IMR-90 (cell line): ENCODE data around the gene XPC. TPM values are rescaled to one million over a fixed set of nuclear protein-coding genes. Genes with fewer than 3 reads are reported as not detected.

Source experiments
- ATAC-seq: fragments of 200-7000 bp; cut with Tn5 transposase; 2 replicates; pipeline ENCODE4 v1.9.1; 2020; ENCODE audit warnings: low read depth, mild to moderate bottlenecking, moderate library complexity
- BruUV-seq: library from RNA; stranded (reverse); fragments of 400-500 nt; replicated peaks from 2 replicates; lab custom pipeline; 2021; lab: Mats Ljungman, UMichigan
- CTCF ChIA-PET: fragments of 300-600 bp; formaldehyde crosslinking; extraction: SDS; loops from one replicate; lab custom pipeline; 2021; ENCODE audit warnings: antibody characterized with exemption; lab: Yijun Ruan, JAX
- POLR2A ChIA-PET: fragments of 300-600 bp; sonication (Branson Sonifier 250); formaldehyde crosslinking; loops from one replicate; lab custom pipeline; 2022; ENCODE audit warnings: antibody characterized with exemption; ENCODE audit not compliant: unreplicated experiment; lab: Charles Lee
- DNase-seq: peaks from one replicate; pipeline ENCODE4 v3.0.0; 2013
- H2AFZ ChIP-seq: replicated peaks from 2 replicates; pipeline ENCODE3; 2013; ENCODE audit warnings: low read length, mild to moderate bottlenecking; ENCODE audit not compliant: poor library complexity
- H2AK5ac ChIP-seq: 2 replicates; pipeline ENCODE4 v1.6.1; 2013; ENCODE audit warnings: low read depth, low read length, inconsistent platforms
- H2AK9ac ChIP-seq: replicated peaks from 2 replicates; pipeline ENCODE3; 2013; ENCODE audit warnings: mild to moderate bottlenecking, low read depth, low read length, moderate library complexity; ENCODE audit not compliant: poor library complexity
- H2BK120ac ChIP-seq: 2 replicates; pipeline ENCODE4 v1.6.1; 2013; ENCODE audit warnings: low read depth, low read length, inconsistent platforms
- H2BK15ac ChIP-seq: 3 replicates; pipeline ENCODE4 v1.6.1; 2013; ENCODE audit warnings: low read depth, low read length, inconsistent platforms
- H2BK20ac ChIP-seq: 2 replicates; pipeline ENCODE4 v1.6.1; 2013; ENCODE audit warnings: low read depth, mild to moderate bottlenecking, inconsistent platforms, low read length, moderate library complexity
- H2BK5ac ChIP-seq: 2 replicates; pipeline ENCODE4 v1.6.1; 2013; ENCODE audit warnings: mild to moderate bottlenecking, low read depth, low read length, inconsistent platforms; ENCODE audit not compliant: poor library complexity, severe bottlenecking
- H3K14ac ChIP-seq: replicated peaks from 2 replicates; pipeline ENCODE4 v1.6.1; 2013; ENCODE audit warnings: low read depth, low read length, inconsistent platforms
- H3K18ac ChIP-seq: 2 replicates; pipeline ENCODE4 v1.6.1; 2013; ENCODE audit warnings: low read depth, low read length, control low read depth
- H3K23ac ChIP-seq: 2 replicates; pipeline ENCODE4 v1.6.1; 2013; ENCODE audit warnings: low read depth, low read length, inconsistent platforms
- H3K27ac ChIP-seq: 2 replicates; pipeline ENCODE4 v1.5.1; 2013; ENCODE audit warnings: mild to moderate bottlenecking, control low read depth, low read length; ENCODE audit not compliant: insufficient read depth
- H3K27me3 ChIP-seq: 2 replicates; pipeline ENCODE4 v1.6.1; 2013; ENCODE audit warnings: low read length; ENCODE audit not compliant: control insufficient read depth, insufficient read depth
- H3K36me3 ChIP-seq: 2 replicates; pipeline ENCODE4 v1.6.1; 2013; ENCODE audit warnings: low read length, mixed read lengths; ENCODE audit not compliant: control insufficient read depth, insufficient read depth
- H3K4ac ChIP-seq: 2 replicates; pipeline ENCODE4 v1.6.1; 2013; ENCODE audit warnings: low read depth, low read length, inconsistent platforms
- H3K4me1 ChIP-seq: 2 replicates; pipeline ENCODE4 v1.6.1; 2013; ENCODE audit warnings: low read length, mixed read lengths; ENCODE audit not compliant: control insufficient read depth, insufficient read depth
- H3K4me2 ChIP-seq: 2 replicates; pipeline ENCODE4 v1.6.1; 2013; ENCODE audit warnings: low read depth, mild to moderate bottlenecking, control low read depth, low read length, moderate library complexity
- H3K4me3 ChIP-seq: 2 replicates; pipeline ENCODE4 v1.5.1; 2013; ENCODE audit warnings: low read depth, mild to moderate bottlenecking, control low read depth, low read length, moderate library complexity; ENCODE audit not compliant: insufficient read depth
- H3K56ac ChIP-seq: 2 replicates; pipeline ENCODE4 v1.6.1; 2013; ENCODE audit warnings: low read length, inconsistent platforms; ENCODE audit not compliant: insufficient read depth; ENCODE audit errors: extremely low read depth
- H3K79me1 ChIP-seq, 2 experiments: 2 replicates each; pipeline ENCODE4 v1.6.1; 2013; ENCODE audit warnings: low read length in 2 of 2, inconsistent platforms in 1 of 2, low read depth in 1 of 2
- H3K9ac ChIP-seq: 2 replicates; pipeline ENCODE4 v1.6.1; 2013; ENCODE audit warnings: low read depth, low read length, control low read depth
- H3K9me1 ChIP-seq: 2 replicates; pipeline ENCODE4 v1.6.1; 2013; ENCODE audit warnings: low read length, inconsistent platforms; ENCODE audit not compliant: insufficient read depth
- H3K9me3 ChIP-seq: 2 replicates; pipeline ENCODE4 v1.6.1; 2013; ENCODE audit warnings: low read length; ENCODE audit not compliant: control insufficient read depth, insufficient read depth
- H4K20me1 ChIP-seq: 2 replicates; pipeline ENCODE4 v1.6.1; 2013; ENCODE audit warnings: low read length, inconsistent platforms; ENCODE audit not compliant: insufficient read depth
- H4K5ac ChIP-seq: 2 replicates; pipeline ENCODE4 v1.6.1; 2013; ENCODE audit warnings: mild to moderate bottlenecking, low read depth, low read length, control low read depth
- H4K8ac ChIP-seq, 2 experiments: 2 replicates each; pipeline ENCODE4 v1.6.1; 2013; ENCODE audit warnings: low read depth in 2 of 2, low read length in 2 of 2, control low read depth in 1 of 2, inconsistent platforms in 1 of 2
- H4K91ac ChIP-seq: 2 replicates; pipeline ENCODE4 v1.6.1; 2013; ENCODE audit warnings: low read depth, low read length, inconsistent platforms; ENCODE audit not compliant: insufficient read depth
- BHLHE40 ChIP-seq: fragments of 150-350 bp; IDR thresholded peaks from 2 replicates; pipeline ENCODE4 v1.6.1; 2016; ENCODE audit warnings: mild to moderate bottlenecking, low read depth, low read length
- FOS ChIP-seq: fragments of 150-350 bp; IDR thresholded peaks from 2 replicates; pipeline ENCODE4 v1.6.1; 2016; ENCODE audit warnings: low read depth, low read length
- MAZ ChIP-seq: IDR thresholded peaks from 2 replicates; pipeline ENCODE4 v1.6.1; 2012; ENCODE audit warnings: low read depth, mild to moderate bottlenecking, low read length, improper control_type of control experiment, moderate library complexity, borderline replicate concordance
- WGBS, 2 experiments: methylation state at CpG; one replicate each; pipeline versions ENCODE4 v1.1.5 to v1.1.7; 2013; ENCODE audit warnings: missing lambda C conversion rate in 2 of 2; ENCODE audit not compliant: insufficient read length in 1 of 2; ENCODE audit errors: extremely low coverage in 2 of 2; 5-methylcytosine and 5-hydroxymethylcytosine counted together
- dilution Hi-C: fragments of 300-500 bp; cut with HindIII; formaldehyde crosslinking; loops from one replicate; pipeline ENCODE4 v1.14.3; 2018; ENCODE audit warnings: low sequenced_read_pairs; ENCODE audit not compliant: unreplicated experiment
- in situ Hi-C: fragments of 300-500 bp; cut with MboI; formaldehyde crosslinking; loops from 3 replicates; pipeline ENCODE4 v1.14.3; 2019; ENCODE audit warnings: low sequenced_read_pairs, inconsistent platforms, mixed read lengths
- intact Hi-C: fragments of 100-400 bp; cut with micrococcal nuclease; formaldehyde crosslinking; loops from 2 replicates; pipeline ENCODE4 v1.10.0; 2022
- polyA plus RNA-seq, 3 experiments: library from polyadenylated mRNA; depleted of rRNA; stranded (reverse); fragments of >200 nt; gene quantifications; 2 replicates each; pipeline ENCODE4 v1.2.3, GENCODE V29; 2012; ENCODE audit warnings: low replicate concordance in 1 of 3
- total RNA-seq: library from RNA; depleted of rRNA; stranded (reverse); fragments of >200 nt; gene quantifications from 2 replicates; pipeline ENCODE4 v1.2.3, GENCODE V29; 2012
- TF ChIP-seq, protein P1 (sequence below): fragments of 150-350 bp; IDR thresholded peaks from 2 replicates; pipeline ENCODE4 v1.6.1; 2017; ENCODE audit warnings: mild to moderate bottlenecking, antibody characterized with exemption, low read length, low read depth

Gene XPC
- total and polyA plus RNA-seq, 2 of the 4 experiments (the other 2 are of a cell fraction), result 30.9 to 48.8 TPM

DNA sequence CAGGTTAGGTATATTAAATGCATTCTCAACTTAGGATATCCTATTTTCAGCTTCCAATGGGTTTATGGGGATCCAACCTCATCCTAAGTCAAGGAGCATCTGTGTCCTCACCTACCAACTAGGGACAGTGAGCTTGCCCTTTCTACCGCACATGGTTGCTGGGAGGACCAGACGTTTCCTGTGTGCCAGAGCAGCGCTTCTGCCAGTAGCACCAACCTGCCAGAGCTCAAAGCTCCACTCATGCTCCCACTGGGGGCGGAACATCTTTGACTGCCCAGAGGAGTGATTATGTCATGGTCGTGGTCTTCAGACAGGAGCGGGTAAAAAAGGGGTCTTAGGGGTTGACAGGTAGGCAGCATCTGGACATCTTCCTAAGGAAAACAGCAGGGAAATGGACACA, 24.7 kb downstream of the XPC start:
- no peaks in the 10 kb centered on the region; the same call in 1 of the 2 replicates for H3K9me1 ChIP-seq
- no peak overlapping the region for H2BK15ac ChIP-seq
- no peaks in the 10 kb centered on the region for H3K4me1 ChIP-seq
- H3K27me3 ChIP-seq, result no peaks in the 10 kb centered on the region
- no peak overlapping the region for H4K5ac ChIP-seq
- dilution Hi-C loops (no loop called here), in situ Hi-C loops (no loop called here), intact Hi-C loops (no loop called here)
- no peaks in the 10 kb centered on the region for H4K20me1 ChIP-seq
- no peak overlapping the region for H3K56ac ChIP-seq
- no peak overlapping the region for H2AK9ac ChIP-seq
- TF ChIP-seq FOS (no peak), BHLHE40 (no peak), MAZ (no peak)
- TF ChIP-seq, protein P1, sequence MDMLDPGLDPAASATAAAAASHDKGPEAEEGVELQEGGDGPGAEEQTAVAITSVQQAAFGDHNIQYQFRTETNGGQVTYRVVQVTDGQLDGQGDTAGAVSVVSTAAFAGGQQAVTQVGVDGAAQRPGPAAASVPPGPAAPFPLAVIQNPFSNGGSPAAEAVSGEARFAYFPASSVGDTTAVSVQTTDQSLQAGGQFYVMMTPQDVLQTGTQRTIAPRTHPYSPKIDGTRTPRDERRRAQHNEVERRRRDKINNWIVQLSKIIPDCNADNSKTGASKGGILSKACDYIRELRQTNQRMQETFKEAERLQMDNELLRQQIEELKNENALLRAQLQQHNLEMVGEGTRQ, result no peak
- ATAC-seq, result no peak
- H3K14ac ChIP-seq, result no peak overlapping the region
- no peak overlapping the region for H3K4me2 ChIP-seq
- H4K91ac ChIP-seq, result no peak overlapping the region
- no peak overlapping the region for H3K4ac ChIP-seq
- H2BK20ac ChIP-seq, result no peak overlapping the region
- H3K18ac ChIP-seq, result no peak overlapping the region
- no peak overlapping the region for H4K8ac ChIP-seq
- peaks cover 25 to 35% of the 10 kb centered on the region in 2 experiments for H3K79me1 ChIP-seq
- H3K9me3 ChIP-seq, result no peaks in the 10 kb centered on the region
- no peak overlapping the region for H3K9ac ChIP-seq
- no peak overlapping the region for H2AK5ac ChIP-seq
- no peak overlapping the region for H3K23ac ChIP-seq
- ChIA-PET CTCF (no interaction called here), POLR2A (no interaction called here)
- H2BK120ac ChIP-seq, result no peak overlapping the region
- no CpG with 5 or more reads among the region's 6 CpGs for WGBS, 2 experiments
- no peak overlapping the region for H2AFZ ChIP-seq
- no peak overlapping the region for H3K4me3 ChIP-seq
- BruUV-seq, result no TSS peak
- H3K36me3 ChIP-seq, result peaks cover 64% of the 10 kb centered on the region
- no peak overlapping the region for H2BK5ac ChIP-seq
- H3K27ac ChIP-seq, result no peak overlapping the region
- DNase-seq, result no peak
